ELR (cell line): ENCODE measurements around the gene PSMA6.
"Not testable (repeated sequence)": the region's sequence is repeated elsewhere in the genome, so short reads cannot be mapped to it uniquely, and the experiment has no call there.

Experiments used
- DNase-seq: peaks from one replicate; pipeline ENCODE4 v3.0.0-alpha.2; 2015; ENCODE audit warnings: low read depth

PSMA6 gene

DNA sequence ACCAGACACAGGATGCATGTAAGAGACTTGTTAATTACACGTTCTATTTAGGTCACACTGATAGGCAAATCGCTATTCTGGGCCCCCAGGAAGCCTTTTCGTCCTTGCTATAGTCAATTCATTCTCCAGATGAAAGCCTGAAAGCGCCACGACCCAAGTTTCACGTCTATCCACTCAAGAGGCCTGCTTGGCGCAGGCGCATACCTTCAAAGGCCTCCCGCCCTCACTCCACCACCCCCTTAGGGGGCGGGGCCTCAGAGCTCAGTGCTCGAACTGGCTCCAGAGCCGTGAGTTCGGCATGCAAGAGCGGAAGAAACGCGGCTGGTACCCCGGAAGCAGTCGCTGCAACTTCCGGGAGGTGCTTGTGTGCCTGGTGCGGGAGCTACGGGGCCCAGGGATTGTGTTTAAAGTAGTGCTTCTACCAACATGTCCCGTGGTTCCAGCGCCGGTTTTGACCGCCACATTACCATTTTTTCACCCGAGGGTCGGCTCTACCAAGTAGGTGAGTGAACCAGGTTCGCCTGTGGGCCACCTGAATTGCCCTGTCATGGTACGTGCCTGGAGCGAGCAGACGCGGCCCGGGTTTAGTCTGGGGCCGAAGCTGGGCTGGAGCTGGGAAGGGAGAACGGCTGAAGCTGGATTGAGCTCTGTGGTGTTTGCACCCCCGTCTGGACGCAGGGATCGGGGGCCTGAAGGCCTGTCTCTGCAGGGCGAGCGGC lies at the start of gene PSMA6:
TSS of gene PSMA6 (plus strand) at position 332 of the 719 bp plus-strand sequence. CDS start at position 427, 95 bp downstream.
- DNase-seq: peak; percentile 100

- no peak for DNase-seq
These were observed 49.4 kb upstream of the PSMA6 start for GRCh38 chr14:35242599-35243311.

DNA sequence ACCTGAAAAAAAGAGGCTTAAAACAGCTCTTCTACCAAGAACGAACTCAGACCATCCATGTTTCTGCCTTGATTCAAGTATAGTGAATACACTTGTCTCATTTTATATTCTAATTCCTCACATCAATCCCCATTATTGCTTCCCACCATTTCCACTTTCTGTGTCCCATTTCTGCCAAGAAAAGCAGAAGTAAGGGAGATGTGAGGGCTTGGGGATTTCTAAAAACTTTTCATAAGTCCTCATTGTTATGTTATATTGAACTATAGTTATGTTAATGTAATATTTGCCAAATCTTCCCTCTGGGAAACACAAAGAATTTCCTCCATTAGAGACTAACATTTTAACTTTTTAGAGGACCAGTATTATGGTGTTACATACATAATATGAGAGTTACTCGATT lies 48.2 kb upstream of the PSMA6 start:
- DNase-seq: no peak

- DNase-seq: no peak
These were observed 47.6 kb upstream of the PSMA6 start for GRCh38 chr14:35244542-35244941.

- DNase-seq: no peak
These were observed 47.1 kb upstream of the PSMA6 start for GRCh38 chr14:35245051-35245450.

DNA sequence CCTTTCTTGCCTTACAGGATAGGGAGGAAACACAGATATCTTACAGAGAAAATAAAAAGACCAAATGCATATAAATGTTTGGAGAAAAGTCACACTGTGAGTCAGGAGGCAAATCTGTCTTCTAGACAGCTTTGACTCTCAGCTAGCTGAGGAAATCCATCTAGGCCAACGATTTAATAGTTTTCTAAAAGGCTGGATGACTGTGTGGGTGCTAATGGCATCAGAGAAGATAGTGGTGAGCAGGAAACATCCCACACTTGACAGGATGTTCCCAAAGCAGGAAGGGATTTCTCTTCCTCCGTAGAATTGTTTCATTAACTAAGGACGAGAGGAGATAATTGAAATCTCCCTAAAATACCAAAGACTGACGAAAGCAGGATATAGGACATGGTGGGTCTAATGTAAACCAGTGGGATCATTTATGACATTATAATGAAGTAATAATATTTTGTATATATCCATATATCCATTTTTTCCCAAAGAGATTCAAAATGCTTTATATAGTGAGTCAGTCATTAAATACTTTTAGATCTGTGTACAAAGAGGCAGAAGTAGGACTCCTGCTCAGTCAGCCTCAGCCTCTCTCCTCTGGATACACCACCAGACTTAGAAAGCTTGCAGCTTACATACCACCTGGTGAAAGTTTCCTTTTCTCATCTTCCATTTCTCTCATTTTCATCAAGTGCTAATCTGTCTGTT lies 44.3 kb upstream of the PSMA6 start:
- no peak for DNase-seq

- no peak for DNase-seq
These were observed 43.8 kb upstream of the PSMA6 start for GRCh38 chr14:35248476-35248788.

GRCh38 chr14:35250319-35250718 lies 41.9 kb upstream of the PSMA6 start:
- DNase-seq: no peak

DNA sequence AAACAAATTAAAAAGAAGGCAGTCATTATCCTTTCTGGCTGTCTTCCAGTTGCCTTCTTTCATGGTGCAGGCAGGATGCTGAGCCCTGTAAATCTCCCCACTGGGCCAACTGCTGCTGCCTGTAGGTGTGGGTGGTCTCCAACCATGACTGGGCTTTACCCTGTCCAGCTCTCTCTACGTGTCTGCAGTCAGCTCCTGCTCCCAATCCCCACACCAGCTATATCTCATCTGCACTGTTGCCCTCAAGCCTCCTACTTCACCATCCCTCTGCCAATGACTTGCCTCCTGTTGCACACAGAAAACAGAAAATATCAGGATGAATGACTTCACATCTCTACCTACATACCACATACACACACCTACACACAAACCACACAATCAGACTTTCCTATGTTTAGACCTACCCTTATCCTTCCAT lies 39.7 kb upstream of the PSMA6 start:
- no peak for DNase-seq

GRCh38 chr14:35253056-35253455 lies 39.1 kb upstream of the PSMA6 start:
- not testable (repeated sequence) for DNase-seq

DNA sequence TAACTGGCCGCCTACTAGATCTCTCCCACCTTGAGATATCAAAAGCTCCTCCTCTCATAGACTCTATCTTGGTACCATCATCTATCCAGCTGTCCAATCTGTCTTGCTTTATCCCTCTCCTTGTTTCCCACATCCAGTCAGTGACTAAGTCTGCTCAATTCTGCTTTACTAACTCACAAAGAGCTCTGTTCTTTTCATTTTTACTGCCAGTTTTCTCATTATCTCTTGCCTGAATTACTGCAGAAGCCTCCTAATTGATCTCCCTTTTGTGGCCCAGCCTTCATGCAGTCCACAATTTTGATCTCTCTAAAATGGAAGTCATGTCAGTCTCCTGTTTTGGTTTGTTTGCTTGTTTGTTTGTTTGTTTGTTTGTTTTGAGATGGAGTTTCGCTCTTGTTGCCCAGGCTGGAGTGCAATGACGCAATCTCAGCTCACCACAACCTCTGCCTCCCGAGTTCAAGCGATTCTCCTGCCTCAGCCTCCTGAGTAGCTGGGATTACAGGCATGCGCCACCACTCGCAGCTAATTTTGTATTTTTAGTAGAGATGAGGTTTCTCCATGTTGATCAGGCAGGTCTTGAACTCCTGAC lies 38.1 kb upstream of the PSMA6 start:
- not testable (repeated sequence) for DNase-seq

- DNase-seq: no peak
These were observed 37.4 kb upstream of the PSMA6 start for GRCh38 chr14:35254736-35255135.

GRCh38 chr14:35255711-35256110 lies 36.5 kb upstream of the PSMA6 start:
- DNase-seq: peak; percentile 18

- DNase-seq: peak; percentile 11
These were observed 34.4 kb upstream of the PSMA6 start for GRCh38 chr14:35257809-35258208.

- no peak for DNase-seq
These were observed 33.8 kb upstream of the PSMA6 start for GRCh38 chr14:35258420-35258819.

- peak; percentile 13 for DNase-seq
These were observed 30.4 kb upstream of the PSMA6 start for GRCh38 chr14:35261774-35262173.

- no peak for DNase-seq
These were observed 29.7 kb upstream of the PSMA6 start for GRCh38 chr14:35262436-35262835.

DNA sequence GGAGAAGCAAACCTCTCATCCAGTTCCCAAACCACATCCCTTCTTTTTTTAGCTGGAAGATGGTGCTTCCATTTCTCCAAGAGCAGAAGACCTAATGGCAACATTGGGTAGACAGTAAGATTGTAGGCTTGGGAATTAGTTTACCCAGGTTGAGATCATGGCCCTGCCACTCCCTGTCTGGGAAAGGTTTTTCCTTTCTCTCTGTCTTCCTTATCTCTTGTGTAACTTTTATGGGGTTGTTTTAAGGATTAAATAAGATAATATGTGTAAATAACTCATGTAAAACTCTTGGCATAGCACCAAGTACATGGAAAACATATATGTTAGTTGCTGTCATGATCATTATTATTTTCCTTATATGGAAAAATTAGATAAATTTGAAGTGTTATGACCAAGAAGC lies 23.2 kb upstream of the PSMA6 start:
- no peak for DNase-seq

GRCh38 chr14:35274805-35275204 lies 17.4 kb upstream of the PSMA6 start:
- DNase-seq: no peak

- DNase-seq: no peak
These were observed 15.0 kb upstream of the PSMA6 start for GRCh38 chr14:35277179-35277578.

GRCh38 chr14:35279369-35279768 lies 12.8 kb upstream of the PSMA6 start:
- no peak for DNase-seq

- no peak for DNase-seq
These were observed 10.8 kb upstream of the PSMA6 start for GRCh38 chr14:35281341-35281740.

DNA sequence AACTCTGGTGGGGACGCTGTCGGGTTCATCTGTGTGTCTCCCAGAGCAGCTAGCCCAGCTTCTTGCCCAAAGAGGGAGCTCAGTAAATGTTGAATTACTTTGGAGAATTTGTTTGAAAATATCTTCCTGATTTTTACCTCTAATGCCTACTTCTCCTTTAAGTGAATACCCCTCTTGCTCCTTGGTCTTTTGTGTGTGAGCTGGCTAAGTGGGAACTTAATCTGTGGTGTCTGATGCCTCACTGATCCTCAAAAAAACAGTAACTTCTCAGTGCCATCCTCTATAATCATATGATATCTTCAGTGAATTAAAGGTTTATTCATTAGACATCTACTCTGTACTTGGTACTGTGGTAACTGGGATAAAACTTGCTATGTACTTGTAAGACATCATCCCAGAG lies 7.7 kb upstream of the PSMA6 start:
- DNase-seq: no peak
